HG03575 (cell line): Measurements from ENCODE around the gene ZNF212.

Experiments
- ATAC-seq: cut with Tn5 transposase; IDR thresholded peaks from one replicate; pipeline ENCODE4 v1.9.1; 2021; ENCODE audit not compliant: unreplicated experiment, insufficient number of reproducible peaks, low FRiP score; ENCODE audit errors: extremely low read depth

The ZNF212 gene

DNA sequence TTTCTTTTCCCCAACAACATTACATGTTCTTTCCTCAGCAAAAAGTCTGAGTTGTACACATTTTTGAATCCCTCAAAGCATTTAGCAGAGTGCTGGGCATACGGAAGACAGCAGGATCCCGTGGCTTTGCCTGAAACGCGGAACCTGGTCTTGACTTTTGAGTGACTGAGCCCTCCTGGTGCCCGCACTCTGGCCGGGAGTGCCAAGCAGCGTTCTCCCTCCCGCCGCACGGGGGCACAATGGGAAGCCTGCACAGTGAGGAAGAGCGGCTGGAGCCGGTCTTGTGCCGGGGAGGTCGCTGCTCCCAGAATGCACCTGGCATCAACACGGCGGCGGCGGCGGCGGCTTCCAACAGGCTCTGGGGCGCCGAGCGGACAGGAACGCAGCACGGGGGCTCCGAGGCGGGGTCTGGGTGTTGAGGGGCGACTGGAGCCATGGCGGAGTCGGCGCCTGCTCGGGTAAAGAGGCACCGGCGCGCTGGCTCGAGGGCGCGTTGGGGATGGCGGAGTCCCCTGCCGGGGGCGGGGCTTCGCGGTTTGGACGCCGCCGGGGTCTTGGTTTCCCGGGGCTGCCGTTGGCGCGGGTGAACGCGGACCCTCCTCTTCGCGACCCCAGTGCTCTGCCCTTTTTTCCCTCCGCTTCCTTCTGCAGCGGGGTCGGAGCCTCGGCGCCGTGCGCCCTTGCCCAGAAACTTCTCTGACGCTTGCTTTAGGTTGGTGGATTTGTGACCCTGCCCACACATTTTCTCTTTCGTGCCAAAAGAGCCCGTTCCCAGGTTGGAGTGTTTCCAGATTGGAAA is at the start of gene ZNF212:
Gene ZNF212 (plus strand): TSS at position 307 of the 799 bp plus-strand sequence. CDS start 128 bp downstream, at position 435.
- peak; percentile 67 for ATAC-seq

DNA sequence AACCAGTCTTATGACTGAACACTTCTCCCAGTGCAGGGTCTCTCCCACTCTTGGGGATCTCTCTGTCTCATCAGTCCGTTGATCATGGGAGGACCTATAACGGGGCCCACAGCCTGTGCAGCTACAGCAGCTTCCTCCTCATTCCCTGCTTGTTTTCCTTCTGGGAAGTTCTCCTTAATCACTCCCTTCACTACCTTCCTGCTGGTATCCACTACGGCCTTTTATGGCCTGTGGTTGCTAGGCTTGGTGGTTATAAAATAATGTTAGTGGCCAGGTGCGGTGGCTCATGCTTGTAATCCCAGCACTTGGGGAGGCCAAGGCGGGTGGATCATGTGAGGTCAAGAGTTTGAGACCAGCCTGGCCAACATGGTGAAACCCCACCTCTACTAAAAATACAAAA is 47.6 kb upstream of the ZNF212 start:
- no peak for ATAC-seq

DNA sequence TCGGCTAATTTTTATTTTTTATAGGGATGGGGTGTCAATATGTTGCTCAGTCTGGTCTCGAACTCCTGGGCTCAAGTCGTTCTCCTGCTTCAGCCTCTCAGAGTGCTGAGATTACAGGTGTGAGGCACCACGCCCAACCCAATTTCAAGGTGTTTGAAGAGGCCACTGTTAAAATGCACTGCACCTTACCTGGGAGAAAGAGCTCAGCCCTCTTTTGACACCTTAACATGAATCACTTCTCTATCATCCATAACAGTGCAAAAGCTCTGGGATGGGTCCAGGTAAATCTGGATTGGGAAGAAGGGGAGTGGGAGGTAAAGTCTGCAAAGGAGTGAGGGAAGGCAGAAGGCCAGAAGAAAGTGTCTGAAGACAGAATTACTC is 44.7 kb upstream of the ZNF212 start:
- no peak for ATAC-seq

DNA sequence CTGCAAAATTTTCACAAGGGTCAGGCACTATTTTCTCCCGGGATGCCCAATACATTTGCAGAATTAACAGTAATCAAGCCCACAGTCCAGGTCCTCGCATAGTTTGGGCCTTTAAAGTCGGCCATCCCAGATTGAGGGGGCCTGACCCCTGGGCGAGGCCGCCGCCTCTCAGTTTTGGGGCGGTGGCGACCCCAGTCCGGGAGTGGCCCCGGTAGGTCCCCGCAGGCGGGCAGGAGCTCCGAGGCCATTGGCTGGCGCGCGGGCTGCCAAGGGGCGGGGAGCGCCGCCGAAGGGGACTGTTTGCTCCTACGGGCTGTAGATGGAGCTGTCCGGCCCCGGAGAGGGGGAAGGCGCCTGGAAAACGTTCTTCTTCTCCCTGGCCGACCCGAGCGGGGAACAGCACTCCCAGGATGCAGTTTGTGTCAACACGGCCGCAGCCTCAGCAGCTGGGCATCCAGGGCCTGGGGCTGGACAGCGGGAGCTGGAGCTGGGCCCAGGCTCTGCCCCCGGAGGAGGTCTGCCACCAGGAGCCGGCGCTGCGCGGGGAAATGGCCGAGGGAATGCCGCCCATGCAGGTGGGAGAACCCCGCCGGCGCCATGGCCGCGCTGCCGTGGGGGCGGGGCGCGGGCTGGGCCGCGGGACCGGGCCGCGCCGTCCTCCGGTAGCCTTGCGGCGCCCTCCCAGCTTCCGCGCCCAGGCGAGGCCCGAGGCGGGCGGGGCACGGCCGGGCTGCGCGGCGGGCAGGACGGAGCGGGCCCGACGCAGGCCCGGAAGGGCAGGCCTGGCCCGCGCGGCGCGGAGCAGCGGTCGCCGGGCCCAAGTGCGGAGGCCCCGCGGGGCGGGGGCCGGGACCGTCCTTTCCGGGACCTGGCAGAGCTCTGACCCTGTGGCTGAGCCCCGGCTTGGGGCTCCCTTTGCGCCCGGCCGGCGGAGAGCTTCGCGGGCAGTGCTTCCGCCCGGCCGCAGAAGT is 44.0 kb upstream of the ZNF212 start, which contains the start of gene ZNF282:
Gene ZNF282 (plus strand): TSS at position 367 of the 971 bp plus-strand sequence. CDS start 44 bp downstream, at position 411.
- ATAC-seq = peak; percentile 72

DNA sequence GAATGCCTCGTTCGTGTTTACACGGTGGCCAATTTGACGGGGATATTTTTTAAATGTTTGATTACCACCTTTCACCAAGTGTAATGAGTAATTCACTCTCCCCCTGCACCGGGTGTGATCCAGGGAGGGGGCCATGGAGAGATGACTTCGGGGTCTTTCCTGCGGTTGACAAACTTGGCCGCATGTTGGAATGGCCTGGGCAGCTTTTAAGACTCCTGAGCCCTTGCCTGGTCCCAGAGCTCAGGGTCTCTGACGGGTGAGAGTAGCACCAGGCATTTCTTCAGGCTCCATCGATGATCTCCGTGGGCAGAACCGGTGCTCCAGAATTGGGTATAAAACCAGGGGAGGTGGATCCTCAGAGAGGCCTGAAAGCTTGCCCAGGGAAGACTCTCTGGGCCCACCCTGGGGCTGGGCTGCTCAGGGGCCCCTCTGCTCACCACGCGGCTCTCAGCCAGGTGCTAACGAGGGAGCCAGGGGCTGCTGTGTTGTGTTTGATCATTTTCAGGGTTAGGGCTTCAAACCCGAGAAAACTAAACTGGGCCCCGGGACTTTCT is 43.2 kb upstream of the ZNF212 start:
- ATAC-seq = no peak

DNA sequence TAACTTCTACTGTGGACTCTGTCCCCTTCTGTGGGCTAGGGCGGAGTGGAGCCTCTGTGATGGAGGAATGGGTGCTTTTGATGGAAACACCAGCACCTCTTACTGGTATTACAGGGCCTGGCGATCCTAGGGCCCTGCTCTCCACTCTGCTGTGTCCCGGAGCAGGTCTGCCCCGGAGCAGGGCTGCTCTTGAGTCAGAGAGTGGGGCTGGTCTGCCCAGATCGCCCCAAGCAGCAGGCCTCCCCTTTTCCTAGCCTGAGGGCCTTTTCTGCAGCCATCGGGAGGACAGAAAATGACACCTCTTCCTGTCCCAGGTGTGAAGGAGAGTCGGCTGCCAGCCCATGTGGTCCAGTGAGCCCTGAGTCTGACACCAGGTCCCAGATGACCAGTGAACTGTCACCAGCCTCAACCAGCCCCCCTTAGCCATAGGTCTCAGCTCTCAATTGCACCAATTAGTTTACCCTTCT is 42.7 kb upstream of the ZNF212 start:
- no peak for ATAC-seq

DNA sequence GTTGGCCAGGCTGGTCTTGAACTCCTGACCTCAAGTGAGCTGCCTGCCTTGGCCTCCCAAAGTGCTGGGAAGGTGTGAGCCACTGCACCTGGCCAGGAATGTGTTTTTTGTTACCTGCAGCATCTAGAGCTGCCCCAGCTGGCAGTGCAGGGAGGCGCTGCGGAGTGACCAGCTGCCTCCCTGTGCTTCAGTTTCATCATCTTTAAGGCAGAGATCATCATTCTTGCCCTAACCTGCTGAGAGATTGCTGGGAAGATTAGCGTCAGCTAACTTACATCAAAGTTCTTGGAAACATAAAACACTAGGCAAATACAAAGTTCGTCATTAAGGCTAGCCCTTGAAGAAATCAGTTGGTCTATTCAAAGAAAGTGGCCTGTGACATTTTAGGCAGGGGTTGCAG is 41.8 kb upstream of the ZNF212 start:
- ATAC-seq = no peak

DNA sequence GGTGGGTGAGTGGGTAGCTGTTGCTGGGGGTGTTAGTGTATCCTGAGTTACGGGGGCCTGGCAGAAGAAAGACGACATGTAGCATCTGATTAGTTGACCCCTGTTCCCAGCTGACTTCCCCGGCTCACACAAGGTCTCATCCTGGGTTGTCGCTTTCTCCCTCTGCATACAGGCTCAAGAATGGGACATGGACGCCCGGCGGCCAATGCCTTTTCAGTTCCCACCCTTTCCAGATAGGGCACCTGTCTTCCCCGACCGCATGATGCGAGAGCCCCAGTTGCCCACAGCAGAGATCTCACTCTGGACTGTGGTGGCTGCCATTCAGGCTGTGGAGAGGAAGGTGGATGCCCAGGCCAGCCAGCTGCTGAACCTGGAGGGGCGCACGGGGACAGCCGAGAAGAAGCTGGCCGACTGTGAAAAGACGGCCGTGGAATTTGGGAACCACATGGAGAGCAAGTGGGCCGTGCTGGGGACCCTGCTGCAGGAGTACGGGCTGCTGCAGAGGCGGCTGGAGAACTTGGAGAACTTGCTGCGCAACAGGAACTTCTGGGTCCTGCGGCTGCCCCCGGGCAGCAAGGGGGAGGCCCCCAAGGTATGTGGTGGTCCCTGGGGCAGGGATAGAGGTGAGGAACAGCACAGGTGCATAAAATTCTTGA is 41.2 kb upstream of the ZNF212 start:
- ATAC-seq = no peak

DNA sequence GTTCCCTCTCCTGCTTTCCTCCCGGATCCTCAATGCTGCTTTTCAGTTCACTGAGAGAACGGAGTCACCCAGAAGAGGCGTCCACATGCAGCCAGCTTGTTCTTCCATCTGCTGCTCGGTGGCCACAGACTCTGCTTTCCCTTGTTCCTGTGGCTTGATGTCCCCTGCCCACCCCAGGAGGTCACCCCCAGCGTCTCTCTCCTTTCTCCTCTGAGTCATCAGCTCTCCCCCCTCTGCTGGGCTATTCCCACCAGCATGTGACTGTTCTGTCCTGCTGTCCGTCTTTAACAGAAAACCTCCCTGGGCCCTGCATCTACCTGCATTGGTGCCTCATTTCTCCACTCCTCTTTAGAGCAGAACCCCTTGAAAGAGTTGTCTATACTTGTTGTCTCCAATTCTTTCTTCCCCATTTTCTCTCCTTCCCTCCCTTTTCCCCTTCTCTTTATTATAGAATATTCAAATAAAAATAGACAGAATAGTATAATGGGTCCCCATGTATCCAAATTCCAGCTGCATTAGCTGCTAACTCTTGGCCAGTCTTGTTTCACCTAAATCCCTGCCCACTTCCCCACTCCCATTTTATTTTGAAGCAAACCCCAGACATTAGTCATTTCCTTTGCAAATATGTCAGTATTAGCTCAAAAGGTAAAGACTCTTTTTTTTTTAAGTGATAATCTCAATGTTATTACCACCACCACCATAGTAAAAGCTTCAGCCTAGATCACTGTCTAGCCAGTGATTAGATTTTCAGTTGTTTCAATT is 40.0 kb upstream of the ZNF212 start:
- no peak for ATAC-seq

DNA sequence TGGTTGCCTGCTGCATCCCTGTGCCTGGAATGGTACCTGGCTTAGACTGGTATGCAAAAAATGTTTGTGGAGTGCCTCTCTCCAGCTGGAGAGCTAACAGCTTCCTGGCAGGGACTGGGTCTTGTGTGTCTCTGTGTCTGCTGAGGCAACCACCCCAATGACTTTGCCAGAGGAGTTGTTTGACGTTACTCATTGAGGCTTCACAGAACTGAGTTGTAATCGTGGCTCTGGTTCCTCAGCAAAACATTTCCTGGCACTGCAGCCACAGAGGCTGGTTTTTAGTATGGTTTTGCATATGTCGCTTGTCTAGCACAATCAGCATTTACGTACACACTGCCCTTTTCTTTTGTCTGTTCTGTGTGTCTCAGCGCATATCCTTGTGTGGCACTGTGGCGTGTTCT is 36.6 kb upstream of the ZNF212 start:
- no peak for ATAC-seq

DNA sequence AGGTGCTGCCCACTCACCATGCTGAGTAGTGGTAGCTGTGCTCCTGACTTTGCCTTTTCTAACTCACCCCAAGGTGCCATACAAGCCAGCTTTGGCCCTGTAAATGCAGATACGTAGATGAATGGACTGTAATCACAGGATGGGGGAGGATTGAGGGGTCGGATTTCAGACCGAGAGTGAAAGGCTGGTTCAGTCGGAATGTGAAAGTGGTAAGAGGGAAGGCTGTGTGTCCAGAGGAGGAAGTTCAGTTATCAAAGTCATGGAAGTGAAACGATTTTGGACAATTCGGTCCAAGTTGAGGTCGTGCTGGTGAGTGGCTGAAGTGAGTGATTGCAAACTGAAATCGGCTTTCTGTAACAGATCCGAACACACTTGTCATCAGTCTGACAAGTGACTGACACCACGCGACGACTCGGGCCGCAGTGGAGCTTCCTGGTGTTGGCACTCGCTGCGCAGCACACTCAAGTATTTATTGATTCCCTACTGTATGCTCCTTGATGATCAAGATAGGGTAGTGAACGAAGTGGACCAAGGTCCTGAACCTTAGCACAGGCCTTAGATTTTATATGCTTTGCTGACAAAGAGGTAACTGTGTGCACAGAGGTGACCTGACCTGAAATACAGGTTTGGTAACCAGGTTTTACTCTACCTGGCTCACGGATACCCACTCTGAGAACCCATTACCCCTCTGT is 33.6 kb upstream of the ZNF212 start:
- no peak for ATAC-seq

DNA sequence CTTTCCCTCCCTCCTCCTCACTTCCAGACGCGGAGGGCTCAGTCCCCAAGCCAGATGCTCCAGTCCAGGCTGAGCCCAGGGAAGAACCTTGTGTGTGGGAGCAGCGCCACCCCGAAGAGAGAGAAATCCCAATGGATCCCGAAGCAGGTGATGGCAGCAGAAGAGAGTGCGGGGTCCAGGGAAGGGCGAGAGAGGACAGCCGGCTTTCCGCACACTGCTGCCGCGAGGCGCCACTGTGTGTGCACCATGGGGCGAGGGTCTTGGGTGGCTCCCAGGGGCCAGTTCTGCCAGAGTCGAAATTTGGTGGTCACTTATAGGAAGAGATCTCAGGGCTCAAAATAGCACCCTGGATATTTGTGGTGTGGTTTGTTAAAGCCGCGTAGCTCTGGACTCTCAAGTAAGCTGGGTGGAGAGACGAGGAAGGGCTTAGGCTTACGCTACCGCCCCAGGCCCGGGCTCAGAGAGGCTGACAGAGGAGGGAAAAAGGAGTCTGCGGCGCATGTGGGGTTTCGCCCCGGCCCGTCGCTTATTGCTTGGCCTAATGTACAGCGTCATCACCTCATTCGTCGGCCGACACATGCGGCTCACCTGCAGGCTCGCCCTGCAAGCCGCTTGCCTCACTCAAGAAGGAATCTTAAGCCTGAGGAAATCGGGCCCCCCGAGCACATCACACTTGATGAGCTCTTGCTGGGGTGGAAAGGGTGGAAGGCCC is 32.0 kb upstream of the ZNF212 start:
- ATAC-seq = no peak

DNA sequence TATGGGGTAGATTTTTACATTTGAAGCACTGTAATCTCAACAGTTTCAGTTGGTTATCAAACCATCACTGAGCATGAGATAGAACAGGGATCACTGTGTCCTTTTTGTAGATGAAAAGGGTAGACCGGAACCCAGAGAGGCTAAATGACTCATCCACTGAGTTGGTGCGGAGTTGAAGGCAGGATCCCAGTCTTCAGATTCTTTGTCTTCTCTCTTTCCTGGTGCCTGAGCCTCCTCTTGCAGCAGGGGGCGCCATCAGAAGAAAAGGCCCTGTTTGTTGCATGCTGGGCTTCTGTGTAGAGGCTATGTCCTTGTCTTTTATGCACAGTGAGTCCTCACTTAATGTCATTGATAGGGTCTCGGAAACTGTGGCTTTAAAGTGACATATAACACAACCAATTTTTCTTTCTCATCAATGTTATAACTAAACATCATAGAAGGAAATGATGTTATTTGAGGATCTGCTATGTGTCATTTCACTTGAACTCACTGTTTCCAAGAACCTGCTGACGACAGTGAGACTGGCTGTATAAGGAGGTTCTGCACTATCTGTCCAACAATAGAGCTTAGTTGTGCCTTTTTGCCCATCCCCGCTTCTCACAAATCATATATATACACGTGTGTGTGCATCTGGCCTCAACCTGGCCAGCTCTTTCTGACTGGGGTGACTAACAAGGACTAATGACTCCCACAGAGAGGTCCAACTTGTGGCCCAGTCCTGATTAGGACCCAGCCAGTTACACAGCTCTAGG is 29.8 kb upstream of the ZNF212 start:
- ATAC-seq = no peak

DNA sequence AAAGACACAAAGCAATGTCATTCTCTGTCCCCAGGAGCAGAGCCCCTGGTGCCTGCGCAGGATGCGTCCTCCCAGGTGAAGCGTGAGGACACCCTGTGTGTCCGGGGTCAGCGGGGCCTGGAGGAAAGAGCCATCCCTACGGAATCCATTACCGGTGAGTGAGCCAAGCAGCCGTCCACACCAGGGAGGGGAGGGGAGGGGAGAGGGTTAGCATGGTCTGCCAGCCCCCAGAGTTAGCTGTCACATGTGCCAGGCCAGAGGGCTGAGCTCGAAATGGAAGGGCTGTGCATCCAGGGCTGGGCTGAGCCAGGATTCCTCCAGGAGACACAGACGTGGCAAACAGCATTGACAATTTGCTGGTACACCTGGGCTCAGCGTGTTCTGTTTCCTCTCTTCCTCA is 28.9 kb upstream of the ZNF212 start:
- ATAC-seq = no peak

DNA sequence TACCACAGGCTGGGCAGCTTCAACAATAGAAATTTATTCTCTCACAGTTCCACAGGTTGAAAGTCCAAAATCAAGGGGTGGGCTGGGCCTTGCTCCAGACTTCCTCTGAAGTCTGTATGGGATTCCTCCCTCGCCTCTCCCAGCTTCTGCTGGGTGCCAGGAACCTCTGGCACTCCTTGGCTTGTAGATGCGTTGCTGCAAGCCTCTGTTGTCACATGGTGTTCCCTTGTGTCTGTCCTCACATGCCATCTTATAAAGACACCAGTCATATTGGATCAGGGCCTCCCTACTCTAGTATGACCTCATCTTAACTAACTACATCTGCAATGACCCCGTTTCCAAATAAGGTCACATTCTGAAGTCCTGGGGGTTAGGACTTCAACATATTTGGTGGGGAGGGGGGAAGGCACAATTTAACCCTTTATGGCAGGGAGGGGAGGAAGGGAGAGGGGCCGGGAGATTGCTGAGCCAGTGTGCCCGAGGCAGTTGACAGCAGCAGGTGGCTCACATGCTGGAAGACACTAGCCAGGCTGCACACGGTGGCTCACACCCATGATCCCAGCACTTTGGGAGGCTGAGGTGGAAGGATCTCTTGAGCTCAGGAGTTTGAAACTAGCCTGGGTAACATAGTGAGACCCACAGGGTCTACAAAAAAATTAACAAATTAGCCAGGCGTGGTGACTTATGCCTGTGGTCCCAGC is 25.3 kb upstream of the ZNF212 start:
- ATAC-seq = no peak

DNA sequence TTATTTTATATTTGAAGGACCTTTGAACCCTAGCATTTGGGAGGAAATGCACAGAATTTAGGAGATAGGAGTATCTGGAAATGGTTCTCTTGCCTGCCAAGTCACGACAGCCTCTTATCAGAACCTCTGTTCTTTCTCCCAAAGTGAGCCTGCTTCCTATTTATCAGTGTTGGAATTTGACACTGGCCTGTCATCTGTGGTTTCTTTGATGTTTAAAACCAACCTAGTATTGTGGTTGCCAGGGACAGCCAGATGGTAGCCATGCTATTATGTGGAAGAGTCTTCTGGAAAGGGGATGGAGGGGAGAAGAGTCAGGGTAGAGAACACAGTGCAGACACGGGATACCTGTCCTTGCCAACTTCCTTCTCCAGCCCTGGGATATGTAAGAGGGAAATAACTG is 23.0 kb upstream of the ZNF212 start:
- no peak for ATAC-seq
